CMK (cell line): Measurements from ENCODE around the gene AVPI1.
"Not testable (repeated sequence)": the region's sequence is repeated elsewhere in the genome, so short reads cannot be mapped to it uniquely, and the experiment has no call there.

Experiments
- DNase-seq: peaks from one replicate; pipeline ENCODE4 v3.0.0-alpha.2; 2010; ENCODE audit warnings: low read depth

Gene AVPI1

DNA sequence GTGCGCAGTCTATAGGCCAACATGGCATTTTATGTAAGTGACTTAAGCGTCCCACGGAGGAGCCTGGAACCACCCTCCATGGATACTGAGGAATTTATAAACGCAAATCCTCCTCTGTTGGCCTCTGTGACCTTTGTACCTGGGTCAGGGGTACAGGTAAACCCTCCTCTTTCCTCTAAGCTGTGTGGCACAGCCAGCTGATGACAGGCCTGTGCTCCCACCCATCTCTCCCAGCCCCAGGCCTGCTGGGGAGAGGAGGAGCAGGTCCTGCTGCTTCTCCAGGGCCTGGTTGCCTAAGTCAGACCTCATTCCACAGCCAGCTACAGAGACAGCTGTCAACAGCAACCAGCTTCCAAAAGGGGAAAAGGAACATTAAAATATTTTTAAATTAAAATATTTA, 5.0 kb downstream of the AVPI1 start:
- DNase-seq: no peak

DNA sequence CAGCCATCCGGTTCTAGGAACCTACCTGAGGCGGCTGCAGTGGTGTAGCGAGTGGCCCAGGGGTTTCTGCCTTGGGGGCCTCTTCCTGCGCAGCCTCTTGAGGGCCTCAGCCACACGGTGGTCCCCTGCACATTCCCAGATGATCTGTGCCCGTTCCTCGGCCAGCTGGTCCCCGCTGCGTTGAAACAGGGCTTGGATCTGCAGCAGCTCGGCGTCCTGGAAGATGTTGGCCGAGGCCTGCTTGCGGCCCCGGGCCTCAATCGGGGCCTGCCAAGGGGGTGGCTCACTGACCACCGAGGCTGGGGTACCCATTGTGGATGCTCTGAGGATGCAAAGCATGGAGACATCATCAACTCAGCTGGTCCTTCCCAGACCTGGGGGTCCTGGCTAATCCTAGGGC, 7.4 kb downstream of the AVPI1 start:
- no peak for DNase-seq

DNA sequence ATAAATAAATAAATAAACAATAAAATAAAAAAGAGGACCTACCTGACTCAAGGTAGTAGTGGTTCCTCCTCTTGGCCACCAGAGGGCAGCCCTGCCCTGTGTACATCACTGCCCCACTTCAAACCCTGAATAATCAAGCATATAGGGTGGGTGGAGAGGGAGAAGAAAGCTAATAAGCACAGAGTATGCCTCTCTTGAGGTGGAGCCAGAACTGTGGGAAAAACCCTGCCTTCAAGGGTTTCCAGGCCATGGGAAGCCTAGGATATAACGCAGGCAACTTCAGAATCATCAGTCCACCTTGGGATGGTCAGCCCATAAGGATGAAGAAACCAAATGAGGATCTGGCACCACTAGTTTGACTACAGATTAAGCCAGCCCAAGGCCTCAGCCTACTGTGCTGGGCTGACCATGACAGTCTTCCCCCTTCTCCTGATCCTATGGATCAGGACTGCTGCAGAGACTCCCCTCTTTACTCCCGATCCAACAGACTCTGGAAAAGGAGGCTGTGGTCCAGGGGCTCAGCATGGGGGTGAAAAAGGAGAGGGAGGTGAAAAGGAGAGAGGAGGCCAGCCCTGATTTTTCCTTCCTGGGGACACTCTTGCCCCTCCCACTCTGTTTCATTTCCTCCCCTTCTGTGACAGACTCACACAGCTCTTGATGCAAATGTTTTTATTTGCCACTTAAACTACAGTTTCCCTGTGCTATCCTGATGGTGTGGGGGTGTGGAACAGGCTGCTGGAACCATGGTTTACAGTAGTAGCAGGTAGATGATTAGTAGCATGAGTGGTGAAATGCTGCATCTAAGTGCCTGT, 10.1 kb downstream of the AVPI1 start:
- no peak for DNase-seq

DNA sequence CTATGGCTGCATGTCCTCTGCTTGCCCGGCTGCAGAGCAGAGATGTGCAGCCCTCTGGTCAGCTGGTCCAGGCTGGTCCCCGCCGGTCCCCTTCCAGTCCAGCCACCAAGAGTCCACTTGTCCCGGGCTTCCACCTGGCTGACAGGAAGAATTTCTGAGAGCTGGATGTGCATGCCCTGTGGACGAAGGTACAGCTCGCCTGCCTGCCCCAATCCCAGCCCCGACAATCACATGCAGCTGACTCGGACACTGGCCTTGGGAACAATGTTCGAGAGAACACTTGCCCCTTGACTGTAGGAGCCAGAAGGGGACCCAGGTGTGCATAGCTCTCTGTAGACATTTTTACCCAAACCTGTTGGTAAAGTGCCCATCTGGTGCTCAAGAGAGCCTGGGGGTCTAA, 11.8 kb downstream of the AVPI1 start:
- no peak for DNase-seq

DNA sequence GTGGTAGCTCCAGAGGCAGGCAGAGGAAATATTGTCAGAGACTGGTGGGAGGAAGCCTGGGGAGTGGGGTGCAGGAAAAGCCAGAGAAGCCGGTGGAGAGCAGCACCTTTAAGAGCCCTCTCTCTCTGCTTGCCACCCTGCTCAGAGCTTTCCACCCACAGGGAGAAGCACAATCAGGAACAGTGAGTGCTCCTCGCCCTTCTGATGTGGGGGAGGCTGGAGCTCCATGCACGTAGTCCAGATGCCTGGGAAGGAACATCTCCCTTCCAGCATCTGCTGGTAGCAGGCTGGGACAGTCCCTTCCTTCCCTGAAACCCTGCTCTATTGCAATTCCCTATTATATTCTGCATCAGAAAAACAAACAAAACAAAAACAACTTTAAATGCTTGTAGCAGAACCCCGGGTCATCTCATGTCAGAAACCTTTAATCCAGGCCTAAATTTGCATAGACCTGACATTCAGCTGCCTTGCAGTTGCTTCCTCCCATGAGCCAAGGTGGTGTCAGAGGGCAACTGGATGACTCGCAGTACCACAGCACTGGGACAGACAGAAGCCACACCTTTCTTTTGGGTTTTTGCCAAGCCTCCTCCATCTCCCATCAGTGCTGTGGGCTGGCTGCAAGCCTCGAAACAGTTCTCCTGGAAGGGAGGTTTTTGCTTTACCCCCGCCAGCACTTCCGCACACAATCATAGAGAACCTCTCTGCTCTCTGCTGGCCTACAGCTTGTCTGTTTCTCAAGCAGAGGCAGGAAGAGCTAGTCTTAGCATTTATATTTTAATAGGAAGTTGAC, 13.1 kb downstream of the AVPI1 start:
- no peak for DNase-seq

DNA sequence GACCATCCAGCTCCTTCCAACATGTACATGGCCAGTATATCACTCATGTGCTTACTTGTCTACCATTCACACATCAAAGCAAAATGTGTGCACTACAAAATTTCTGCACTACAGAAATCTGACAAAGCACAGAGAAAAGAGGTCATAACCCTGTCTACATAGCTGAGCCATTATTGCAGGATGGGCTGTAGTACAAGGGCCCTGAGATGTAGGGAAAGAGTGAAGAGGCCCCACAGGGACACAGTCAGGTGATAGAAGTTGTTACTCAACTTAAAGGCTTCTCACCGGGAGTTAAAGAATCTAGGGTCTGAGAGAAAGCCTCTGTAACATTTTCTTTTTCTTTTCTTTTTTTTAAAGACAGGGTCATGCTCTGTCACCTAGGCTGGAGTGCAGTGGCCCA, 17.5 kb downstream of the AVPI1 start:
- DNase-seq: no peak

DNA sequence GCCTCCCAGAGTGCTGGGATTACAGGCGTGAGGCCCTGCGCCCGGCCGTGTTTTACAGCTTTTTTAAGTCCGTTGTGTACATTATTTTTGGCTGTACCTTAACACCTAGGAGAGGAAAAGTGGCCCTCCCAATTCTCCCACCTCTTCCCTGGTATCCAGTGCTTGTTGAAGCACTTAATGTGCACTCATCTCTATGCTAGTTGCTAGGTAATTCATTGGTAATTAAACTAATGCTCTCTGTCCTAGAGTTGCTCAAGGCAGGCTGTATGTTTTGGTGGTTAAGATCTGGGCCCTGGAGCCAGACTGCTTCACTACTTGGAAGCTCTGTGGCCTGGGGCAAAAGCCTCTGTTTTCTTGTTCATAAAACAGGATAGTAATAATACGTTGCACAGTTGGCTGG, 19.6 kb downstream of the AVPI1 start:
- no peak for DNase-seq

DNA sequence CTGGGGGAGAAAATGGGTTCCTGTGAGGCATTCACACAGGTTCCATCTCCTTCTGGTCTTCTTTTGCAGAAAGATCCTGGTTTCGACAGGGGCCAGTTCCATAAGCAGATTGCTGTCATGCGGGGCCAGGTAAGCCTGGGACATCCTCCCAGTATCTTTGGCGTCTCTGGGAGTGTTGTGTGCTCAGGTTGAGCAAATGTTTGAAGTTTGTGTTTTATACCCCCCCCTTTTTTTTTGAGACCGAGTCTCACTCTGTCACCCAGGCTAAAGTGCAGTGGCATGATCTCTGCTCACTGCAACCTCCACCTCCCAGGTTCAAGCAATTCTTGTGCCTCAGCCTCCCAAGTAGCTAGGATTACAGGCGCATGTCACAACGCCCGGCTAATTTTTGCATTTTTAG, 20.0 kb downstream of the AVPI1 start:
- no peak for DNase-seq

DNA sequence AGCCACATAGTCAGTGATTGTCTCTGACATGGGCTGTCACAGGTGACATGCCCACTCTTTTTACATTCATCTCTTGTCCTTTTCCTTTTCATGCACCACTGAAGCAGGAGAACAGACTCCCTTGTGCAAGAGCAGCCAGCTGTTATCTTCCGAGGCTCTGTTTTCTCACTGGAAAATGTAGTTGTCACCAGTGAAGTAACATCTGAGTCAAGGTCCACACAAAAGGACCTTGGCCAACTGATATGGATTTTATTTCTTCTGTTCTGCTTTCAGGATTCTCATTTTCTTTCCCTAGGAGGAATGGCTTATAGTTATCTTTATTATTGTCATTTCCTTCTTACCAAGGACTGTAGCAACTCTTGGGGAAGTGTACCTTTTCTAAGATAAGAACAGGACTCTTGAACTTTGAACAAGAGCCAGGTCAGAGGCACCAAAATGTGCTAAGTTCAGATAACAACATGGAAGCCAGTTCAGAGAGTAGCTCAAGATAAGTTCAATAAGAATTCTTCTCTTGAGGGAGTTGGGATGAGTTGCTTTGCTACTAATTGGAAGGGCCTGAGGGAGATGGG, 22.7 kb downstream of the AVPI1 start:
- DNase-seq: peak; percentile 56

DNA sequence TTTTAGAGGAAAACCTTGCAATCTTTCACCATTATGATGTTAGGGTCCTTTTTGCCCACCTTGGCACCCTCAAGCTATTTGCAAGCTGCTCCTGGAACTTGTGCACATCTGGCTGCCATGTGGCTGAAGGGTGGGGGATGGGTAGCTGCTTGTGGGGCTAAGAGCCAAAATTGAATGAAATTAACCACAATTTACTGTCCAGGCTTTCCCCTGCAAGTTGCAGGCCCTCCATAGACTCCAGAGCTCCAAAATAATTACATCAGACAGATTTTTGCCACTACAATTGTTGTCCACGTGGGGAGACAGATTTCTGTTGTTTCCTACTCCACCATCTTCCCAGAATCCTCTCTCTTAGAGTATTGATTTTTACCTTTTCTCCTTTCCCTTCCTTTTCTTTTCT, 27.5 kb downstream of the AVPI1 start:
- no peak for DNase-seq

DNA sequence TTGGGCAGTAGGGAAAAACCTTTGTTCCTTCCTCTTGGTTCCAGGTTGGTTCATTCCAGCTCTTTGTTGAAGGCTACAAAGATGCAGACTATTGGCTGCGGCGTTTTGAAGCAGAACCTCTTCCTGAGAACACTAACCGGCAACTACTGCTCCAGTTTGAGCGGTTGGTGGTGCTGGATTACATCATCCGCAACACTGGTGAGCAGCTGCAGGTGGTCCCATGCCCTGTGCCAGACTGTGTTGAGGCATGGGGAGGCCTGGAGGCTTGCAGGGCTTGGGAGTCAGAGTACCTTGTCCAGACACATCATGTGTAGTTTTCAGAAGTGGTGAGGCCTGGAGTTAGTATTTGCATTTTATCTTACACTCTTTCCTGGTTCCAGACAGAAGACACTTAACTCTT, 30.3 kb downstream of the AVPI1 start:
- DNase-seq: no peak

DNA sequence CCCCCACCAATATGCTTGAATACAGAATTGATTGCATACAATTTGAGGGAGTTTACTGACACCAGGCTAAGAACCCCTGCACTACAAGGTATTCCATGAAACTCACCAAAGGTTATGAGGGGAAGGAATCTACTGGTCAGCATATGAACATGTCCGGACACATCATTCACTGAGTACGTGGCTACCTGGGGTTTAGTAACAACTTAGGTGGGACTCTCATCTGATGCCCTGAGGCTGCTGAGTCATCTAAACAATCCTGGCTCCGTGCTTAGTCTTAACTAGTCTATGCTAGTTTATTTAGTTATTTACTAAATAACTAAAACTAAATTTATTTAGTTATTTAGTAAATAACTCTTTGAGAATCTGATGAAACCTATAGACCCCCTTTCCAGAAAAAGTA, 35.3 kb downstream of the AVPI1 start:
- DNase-seq: no peak

DNA sequence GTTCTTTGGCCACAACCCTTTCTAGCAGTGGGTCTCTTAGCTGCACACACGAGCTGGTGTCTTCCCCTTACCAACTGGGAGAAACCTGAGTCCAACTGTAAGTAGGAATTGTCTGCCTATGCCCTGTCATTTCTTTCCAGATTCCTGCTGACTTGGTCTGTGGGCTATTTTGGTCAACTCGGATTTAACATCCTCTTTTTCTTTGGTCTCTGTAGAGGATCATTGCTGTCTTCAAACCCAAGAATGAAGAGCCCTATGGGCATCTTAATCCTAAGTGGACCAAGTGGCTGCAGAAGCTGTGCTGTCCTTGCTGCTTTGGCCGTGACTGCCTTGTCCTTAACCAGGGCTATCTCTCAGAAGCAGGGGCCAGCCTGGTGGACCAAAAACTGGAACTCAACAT, 36.3 kb downstream of the AVPI1 start:
- DNase-seq: no peak

DNA sequence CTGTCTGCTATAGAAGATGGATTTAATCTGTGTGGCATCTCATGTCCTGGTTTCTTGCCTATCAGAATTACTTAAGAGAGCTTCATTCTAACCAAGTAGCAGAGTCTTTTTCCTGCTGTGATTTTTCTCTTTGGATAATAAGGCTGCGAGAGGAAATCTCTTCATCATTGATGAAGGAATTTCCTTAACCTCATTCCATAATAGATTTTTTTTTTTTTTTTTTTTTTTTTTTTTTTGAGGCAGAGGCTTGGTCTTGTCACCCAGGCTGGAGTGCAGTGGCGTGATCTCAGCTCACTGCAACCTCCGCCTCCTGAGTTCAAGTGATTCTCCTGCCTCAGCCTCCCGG, 37.7 kb downstream of the AVPI1 start:
- DNase-seq: not testable (repeated sequence)

DNA sequence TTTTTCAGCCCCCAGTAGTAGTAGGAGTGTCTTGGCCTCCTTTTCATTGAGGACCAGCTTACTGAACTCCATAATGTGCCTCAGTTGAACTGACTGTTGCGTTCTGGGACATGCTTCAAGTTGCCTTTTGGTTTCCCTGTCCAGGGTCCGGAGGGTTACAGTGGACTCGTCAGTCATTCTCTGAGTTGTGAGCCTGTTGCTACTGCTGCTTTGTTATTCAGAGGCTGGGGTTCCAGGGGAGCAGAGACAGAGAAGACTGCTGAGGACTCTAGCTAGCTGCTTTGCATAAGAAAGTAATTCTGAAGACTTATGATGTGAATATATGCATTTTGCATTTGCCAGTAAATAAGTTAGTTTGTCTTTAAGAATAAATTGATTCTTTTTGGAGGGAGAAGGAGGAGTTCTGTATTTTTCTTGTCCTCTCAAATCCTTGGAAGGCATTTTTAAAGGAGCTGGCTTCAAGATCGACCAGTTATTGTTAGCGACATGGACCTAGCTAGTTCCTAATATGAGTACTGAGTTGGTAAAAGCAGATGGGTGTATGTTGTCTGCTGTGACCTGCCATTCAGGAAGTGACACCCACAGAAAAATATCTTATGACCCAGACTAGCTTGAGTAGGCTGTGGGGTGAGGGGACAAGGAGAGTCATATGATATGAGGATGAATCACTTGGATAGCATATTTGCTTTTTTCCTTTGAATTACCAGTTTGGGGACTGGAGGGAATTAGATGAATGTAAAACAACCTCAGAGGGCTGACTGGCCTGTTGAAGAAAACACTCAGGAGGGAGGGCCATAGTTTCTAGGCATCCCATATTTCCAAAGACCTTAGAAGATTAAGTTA, 38.3 kb downstream of the AVPI1 start:
- DNase-seq: no peak

DNA sequence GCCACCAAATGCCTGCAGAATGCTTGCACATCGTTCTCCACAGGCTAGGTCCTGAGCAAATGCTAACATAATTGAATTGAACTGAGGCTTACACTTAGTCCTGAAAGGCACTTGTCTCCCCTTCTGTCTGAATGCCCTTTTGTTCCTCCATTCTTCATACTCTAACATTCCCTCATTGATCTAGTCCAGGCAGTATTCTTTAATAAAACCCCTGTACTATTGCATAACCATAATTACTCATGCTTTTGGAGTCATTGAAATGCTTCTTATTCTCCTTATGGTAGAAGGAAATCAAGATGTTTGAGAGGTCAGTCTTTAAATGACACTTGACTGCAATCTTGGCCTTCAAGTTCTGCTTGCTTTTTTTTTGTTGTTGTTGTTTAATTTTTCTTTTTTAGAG, 39.5 kb downstream of the AVPI1 start:
- no peak for DNase-seq

DNA sequence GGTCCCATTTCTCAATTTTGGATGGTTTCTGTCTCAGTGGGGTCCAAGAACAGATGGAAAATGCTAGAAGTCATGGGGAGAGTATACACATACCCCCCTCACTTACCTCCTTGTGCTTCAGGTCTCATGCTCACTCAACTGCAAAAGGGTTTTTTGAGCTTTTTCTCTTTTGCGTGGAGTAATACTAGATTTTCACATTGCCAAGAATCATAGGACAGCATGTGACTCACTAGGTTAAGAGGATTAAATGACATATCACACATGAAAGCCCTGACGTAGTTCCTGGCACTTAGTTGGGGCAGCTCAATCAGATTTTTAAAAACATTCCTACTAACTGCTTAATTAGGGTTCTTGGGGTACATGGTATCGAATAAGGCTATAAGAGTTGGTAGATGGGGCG, 42.1 kb downstream of the AVPI1 start:
- DNase-seq: no peak

DNA sequence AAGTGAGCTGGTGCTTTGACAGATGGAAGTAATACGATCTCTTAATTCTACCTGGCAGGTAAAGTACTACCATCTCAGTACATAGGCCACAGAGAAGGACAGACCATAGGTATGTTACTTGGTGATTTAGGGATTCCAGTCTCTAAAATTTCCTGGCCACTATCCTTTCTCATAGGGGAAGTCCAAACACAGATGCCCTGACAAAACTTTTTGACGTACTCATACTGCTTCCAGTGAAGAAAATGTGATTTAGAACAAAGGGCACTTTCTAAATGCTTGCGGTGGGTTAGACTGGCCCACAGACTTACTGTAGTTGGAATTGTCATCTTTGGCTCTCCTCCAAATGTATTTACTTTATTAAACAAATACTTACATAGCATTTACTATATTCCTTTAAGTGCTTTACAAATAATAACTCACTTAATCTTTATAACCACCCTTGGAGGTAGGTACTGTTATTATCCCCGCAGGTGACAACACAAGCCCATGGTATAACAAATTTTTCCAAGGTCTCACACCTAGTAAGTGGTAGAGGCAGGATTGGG, 43.5 kb downstream of the AVPI1 start:
- DNase-seq: no peak

DNA sequence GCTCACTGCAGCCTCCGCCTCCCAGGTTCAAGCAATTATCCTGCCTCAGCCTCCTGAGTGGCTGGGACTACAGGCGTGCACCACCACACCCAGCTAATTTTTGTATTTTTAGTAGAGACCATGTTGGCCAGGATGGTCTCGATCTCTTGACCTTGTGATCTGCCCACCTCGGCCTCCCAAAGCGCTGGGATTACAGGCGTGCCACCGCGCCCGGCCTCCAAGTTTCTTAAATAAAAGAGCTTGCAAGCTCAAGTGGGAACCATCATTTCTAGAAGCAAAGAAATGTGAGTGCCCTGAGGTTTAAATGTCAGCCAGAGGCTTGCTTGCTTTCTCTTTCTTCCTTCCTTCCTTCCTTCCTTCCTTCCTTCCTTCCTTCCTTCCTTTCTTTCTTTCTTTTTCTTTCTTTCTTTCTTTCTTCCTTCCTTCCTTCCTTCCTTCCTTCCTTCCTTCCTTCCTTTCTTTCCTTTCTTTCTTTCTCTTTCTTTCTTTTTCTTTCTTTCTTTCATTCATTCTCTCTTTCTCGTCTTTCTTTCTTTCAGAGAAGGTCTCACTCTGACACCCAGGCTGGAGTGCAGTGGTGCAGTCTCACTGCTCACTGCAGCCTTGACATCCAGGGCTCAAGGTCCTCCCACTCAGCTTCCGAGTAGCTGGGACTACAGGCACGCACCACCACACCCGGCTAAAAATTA, 44.4 kb downstream of the AVPI1 start:
- not testable (repeated sequence) for DNase-seq

DNA sequence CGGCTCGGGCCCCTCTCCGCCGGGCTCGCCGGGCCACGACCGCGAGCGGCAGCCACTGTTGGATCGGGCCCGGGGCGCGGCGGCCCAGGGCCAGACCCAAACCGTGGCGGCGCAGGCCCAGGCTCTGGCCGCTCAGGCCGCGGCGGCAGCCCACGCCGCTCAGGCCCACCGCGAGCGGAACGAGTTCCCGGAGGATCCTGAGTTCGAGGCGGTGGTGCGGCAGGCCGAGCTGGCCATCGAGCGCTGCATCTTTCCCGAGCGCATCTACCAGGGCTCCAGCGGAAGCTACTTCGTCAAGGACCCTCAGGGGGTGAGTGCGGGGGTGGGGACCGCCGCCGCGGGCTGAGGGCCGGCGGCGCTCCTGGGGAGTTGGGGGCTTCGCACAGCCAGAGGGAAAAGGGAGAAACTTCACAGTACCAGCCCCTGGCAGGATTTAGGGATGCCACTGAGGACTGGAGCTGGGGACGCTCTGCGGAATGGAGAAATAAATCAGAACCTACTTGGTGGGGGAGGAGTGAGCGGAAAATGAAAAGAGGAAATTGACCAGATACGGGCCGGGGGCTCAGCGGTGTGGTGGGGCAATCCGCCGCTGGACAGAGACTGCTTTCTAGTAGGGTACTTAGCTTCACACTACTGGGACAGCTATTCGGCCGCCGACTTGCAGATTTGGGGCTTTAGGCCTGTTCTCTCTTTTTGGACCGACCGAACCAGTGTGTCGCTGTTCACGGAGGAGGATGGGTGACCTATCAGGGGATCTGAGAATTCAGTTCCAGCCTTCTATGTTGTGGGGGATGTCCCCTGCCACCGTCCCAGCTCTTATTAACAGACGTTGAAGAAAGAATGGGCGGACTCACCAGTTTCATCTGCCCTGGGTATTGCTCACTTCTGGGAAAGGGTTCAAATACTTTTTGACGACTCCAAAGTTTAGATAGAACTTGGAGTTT, 45.9 kb downstream of the AVPI1 start:
- no peak for DNase-seq
